ENCODE results near the gene ZMAT2.

The ZMAT2 gene

GRCh38 chr5:140672455-140673186 lies 27.6 kb upstream of the ZMAT2 start:
- no peak for TF ChIP-seq CTCF (IDR thresholded peaks at IDR 0.05; ENCODE audit: insufficient read depth, missing control alignments)
- no peak for DNase-seq (ENCODE audit: insufficient read length, low spot score)
- FAIRE-seq: no peak

DNA sequence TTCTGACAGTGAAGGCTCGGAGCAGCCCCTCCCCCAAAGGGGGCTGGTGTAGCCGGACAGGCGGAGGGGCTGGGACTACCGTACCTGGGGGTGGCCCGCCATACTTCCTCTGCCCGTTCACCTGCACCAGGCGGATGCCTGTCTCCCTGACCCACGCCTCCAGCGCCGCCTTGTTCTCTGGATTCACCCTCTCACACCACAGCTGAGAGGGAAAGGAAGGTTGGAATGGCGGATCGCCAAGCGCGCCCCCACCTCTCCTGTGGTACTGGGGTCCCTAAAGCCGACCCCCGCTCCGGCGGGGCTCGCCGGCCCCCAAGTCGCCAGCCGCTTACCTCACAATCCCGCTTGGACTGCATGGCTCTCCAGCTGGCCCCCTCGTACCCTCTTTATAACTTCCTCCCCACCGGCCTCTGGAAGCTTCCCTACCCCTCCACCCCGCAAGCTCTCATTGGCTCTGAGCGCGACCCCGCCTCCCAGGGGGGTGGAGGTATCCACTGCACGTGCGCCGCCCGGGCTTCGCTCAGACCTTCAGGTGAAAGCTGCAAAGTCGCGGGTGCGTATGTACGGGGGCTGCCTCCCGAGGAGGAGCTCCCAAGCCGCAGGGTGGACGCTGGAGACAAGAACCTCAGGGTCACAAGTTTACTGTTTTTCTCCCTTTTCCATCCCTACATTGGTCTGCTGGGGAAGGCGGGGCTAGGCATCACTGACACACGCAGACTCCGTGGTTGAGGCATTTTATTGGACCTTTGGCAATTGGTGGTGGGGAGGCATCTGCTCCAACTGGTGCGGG lies 26.9 kb upstream of the ZMAT2 start, which contains the start of gene DND1:
TSS of gene DND1 (minus strand) at position 390 of the 790 bp plus-strand sequence. CDS start at position 356, 34 bp downstream.
- no peak for TF ChIP-seq CTCF (IDR thresholded peaks at IDR 0.05; ENCODE audit: insufficient read depth, missing control alignments)
- FAIRE-seq: no peak
- no peak for DNase-seq (ENCODE audit: insufficient read length, low spot score)

GRCh38 chr5:140674211-140674610 lies 26.0 kb upstream of the ZMAT2 start:
- TF ChIP-seq CTCF (IDR thresholded peaks at IDR 0.05; ENCODE audit: insufficient read depth, missing control alignments): no peak
- DNase-seq (ENCODE audit: insufficient read length, low spot score) (no peak), FAIRE-seq (no peak)

GRCh38 chr5:140674629-140675028 lies 25.6 kb upstream of the ZMAT2 start:
- DNase-seq (ENCODE audit: insufficient read length, low spot score) (no peak), FAIRE-seq (no peak)
- TF ChIP-seq CTCF (IDR thresholded peaks at IDR 0.05; ENCODE audit: insufficient read depth, missing control alignments): no peak

DNA sequence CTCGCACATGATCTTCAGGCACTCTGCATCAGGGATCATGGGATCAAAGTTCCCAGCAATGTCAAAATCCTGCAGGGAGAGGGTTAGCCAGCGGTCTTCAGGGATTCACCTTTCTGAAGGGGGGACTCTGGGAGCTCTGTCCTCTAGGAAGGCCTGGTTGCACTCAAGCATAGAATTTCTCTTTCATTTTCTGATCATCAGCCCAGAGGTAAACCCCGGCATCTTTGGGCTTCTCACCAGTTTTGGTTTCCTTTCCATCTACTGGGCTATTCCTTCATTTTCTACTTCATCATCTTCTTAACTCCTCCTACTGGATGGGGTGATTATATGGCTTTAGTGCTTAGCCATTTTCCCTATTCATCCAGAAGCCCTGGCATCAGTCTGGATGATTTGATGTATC lies 22.3 kb upstream of the ZMAT2 start:
- TF ChIP-seq CTCF (IDR thresholded peaks at IDR 0.05; ENCODE audit: insufficient read depth, missing control alignments): no peak
- no peak for FAIRE-seq
- no peak for DNase-seq (ENCODE audit: insufficient read length, low spot score)

GRCh38 chr5:140678993-140679392 lies 21.3 kb upstream of the ZMAT2 start:
- no peak for TF ChIP-seq CTCF (IDR thresholded peaks at IDR 0.05; ENCODE audit: insufficient read depth, missing control alignments)
- no peak for DNase-seq (ENCODE audit: insufficient read length, low spot score)
- no peak for FAIRE-seq
